ENCODE data around the gene DIO2. TPM values are rescaled to one million over a fixed set of nuclear protein-coding genes. Genes with fewer than 3 reads are reported as not detected.

Gene DIO2
- polyA plus RNA-seq, 3 donors = not detected

- H3K27ac Mint-ChIP-seq = no peak overlapping the region
Observed at GRCh38 chr14:80176893-80177292, 34.4 kb downstream of the DIO2 start.

GRCh38 chr14:80172375-80173051, 38.8 kb downstream of the DIO2 start:
- TF ChIP-seq CTCF (IDR thresholded peaks at IDR 0.05) = no peak
- Mint-ChIP-seq H3K9me3 (peaks cover 0 to 7% (median 0%) of the 10 kb centered on the region in 7 donors), H3K4me3 (no peak overlapping the region), H3K27ac (no peak overlapping the region), H3K36me3 (no peaks in the 10 kb centered on the region), H3K27me3 (ENCODE audit: low read depth in 3 of 3) (peaks cover 0 to 2% (median 0%) of the 10 kb centered on the region in 3 donors), H3K4me1 (no peaks in the 10 kb centered on the region)
- H3K9me3 ChIP-seq (replicated peaks in 1 of 2; ENCODE audit: control insufficient read depth in 1 of 2, insufficient read depth in 1 of 2, low read length in 2 of 2) = no peaks in the 10 kb centered on the region
- H3K4me3 ChIP-seq (replicated peaks in 1 of 3; ENCODE audit: low read depth in 2 of 3, low read length in 3 of 3) = no peak overlapping the region
- intact Hi-C loops (cut with micrococcal nuclease) = no loop called here
- 100% methylated on average over 1 of the region's 3 CpGs for WGBS (ENCODE audit: insufficient coverage)
- no peak overlapping the region for H2AFZ ChIP-seq (ENCODE audit: insufficient read depth, low read depth, low read length, poor library complexity, severe bottlenecking)
- H3K27ac ChIP-seq (ENCODE audit: low read depth in 1 of 2, low read length in 2 of 2) = no peak overlapping the region
- DNase-seq = no peak
- no peaks in the 10 kb centered on the region for H3K27me3 ChIP-seq (ENCODE audit: control insufficient read depth in 2 of 2, insufficient read depth in 2 of 2, low read length in 2 of 2)
- H3K36me3 ChIP-seq (replicated peaks in 1 of 2; ENCODE audit: control insufficient read depth in 1 of 2, insufficient read depth in 2 of 2, low read length in 2 of 2) = no peaks in the 10 kb centered on the region
- no peaks in the 10 kb centered on the region for H4K20me1 ChIP-seq (ENCODE audit: insufficient read depth, low read length)
- H3K79me2 ChIP-seq (ENCODE audit: insufficient read depth, low read length) = no peaks in the 10 kb centered on the region
- no peaks in the 10 kb centered on the region for H3K4me1 ChIP-seq (ENCODE audit: control insufficient read depth in 1 of 2, insufficient read depth in 2 of 2, low read length in 2 of 2)
- no peak overlapping the region for H3K4me2 ChIP-seq (replicated peaks; ENCODE audit: extremely low read depth, low read length, poor library complexity, severe bottlenecking)
- no peak overlapping the region for H3K9ac ChIP-seq (ENCODE audit: insufficient read depth, low read length, poor library complexity, severe bottlenecking)

More at GRCh38 chr14:80176893-80177292, 34.4 kb downstream of the DIO2 start:
- Histone ChIP-seq H3K4me3 (replicated peaks in 1 of 3; ENCODE audit: low read depth in 2 of 3, low read length in 3 of 3) (no peak overlapping the region), H3K4me1 (ENCODE audit: control insufficient read depth in 1 of 2, insufficient read depth in 2 of 2, low read length in 2 of 2) (no peaks in the 10 kb centered on the region), H3K27ac (ENCODE audit: low read depth in 1 of 2, low read length in 2 of 2) (no peak overlapping the region), H4K20me1 (ENCODE audit: insufficient read depth, low read length) (no peaks in the 10 kb centered on the region), H2AFZ (ENCODE audit: insufficient read depth, low read depth, low read length, poor library complexity, severe bottlenecking) (no peak overlapping the region), H3K9me3 (replicated peaks in 1 of 2; ENCODE audit: control insufficient read depth in 1 of 2, insufficient read depth in 1 of 2, low read length in 2 of 2) (no peaks in the 10 kb centered on the region), H3K4me2 (replicated peaks; ENCODE audit: extremely low read depth, low read length, poor library complexity, severe bottlenecking) (no peak overlapping the region), H3K79me2 (ENCODE audit: insufficient read depth, low read length) (no peaks in the 10 kb centered on the region), H3K36me3 (replicated peaks in 1 of 2; ENCODE audit: control insufficient read depth in 1 of 2, insufficient read depth in 2 of 2, low read length in 2 of 2) (no peaks in the 10 kb centered on the region), H3K27me3 (ENCODE audit: control insufficient read depth in 2 of 2, insufficient read depth in 2 of 2, low read length in 2 of 2) (no peaks in the 10 kb centered on the region), H3K9ac (ENCODE audit: insufficient read depth, low read length, poor library complexity, severe bottlenecking) (no peak overlapping the region)
- Mint-ChIP-seq H3K36me3 (no peaks in the 10 kb centered on the region), H3K27me3 (ENCODE audit: low read depth in 3 of 3) (peaks cover 0 to 2% (median 0%) of the 10 kb centered on the region in 3 donors), H3K9me3 (peaks cover 0 to 5% (median 2%) of the 10 kb centered on the region in 7 donors), H3K4me1 (no peaks in the 10 kb centered on the region), H3K4me3 (no peak overlapping the region)
- DNase-seq = no peak
- no peak for TF ChIP-seq CTCF (IDR thresholded peaks at IDR 0.05)
- intact Hi-C loops (cut with micrococcal nuclease) = no loop called here

All from CD14-positive monocyte (primary cell).